Type B pancreatic cell (in vitro differentiated cells): ENCODE measurements around the gene BAG5. TPM values are rescaled to one million over a fixed set of nuclear protein-coding genes. Genes with fewer than 3 reads are reported as not detected.

Experiments
- DNase-seq: peaks from one replicate; pipeline ENCODE4 v3.0.0; 2021; ENCODE audit warnings: mixed read lengths; ENCODE audit not compliant: unreplicated experiment; ENCODE audit errors: extremely low spot score
- H3K27ac Mint-ChIP-seq: 2 replicates; pipeline ENCODE4 v1.8.0; 2021; ENCODE audit warnings: mild to moderate bottlenecking, mixed read lengths
- H3K27me3 Mint-ChIP-seq: 2 replicates; pipeline ENCODE4 v1.8.0; 2021; ENCODE audit warnings: mixed read lengths
- H3K36me3 Mint-ChIP-seq: 2 replicates; pipeline ENCODE4 v1.8.0; 2021; ENCODE audit warnings: mixed read lengths
- H3K4me1 Mint-ChIP-seq: one replicate; pipeline ENCODE4 v1.8.0; 2021; ENCODE audit warnings: mixed read lengths; ENCODE audit not compliant: unreplicated experiment
- H3K4me3 Mint-ChIP-seq: 2 replicates; pipeline ENCODE4 v1.8.0; 2021; ENCODE audit warnings: mild to moderate bottlenecking, mixed read lengths
- H3K9me3 Mint-ChIP-seq: 2 replicates; pipeline ENCODE4 v1.8.0; 2021; ENCODE audit warnings: mixed read lengths
- CTCF ChIP-seq: fragments of 200-600 bp; sonication (generic); conservative IDR thresholded peaks from 2 replicates; pipeline ENCODE4 v1.5.0; 2021; ENCODE audit warnings: antibody characterized with exemption, mild to moderate bottlenecking
- total RNA-seq: library from RNA; stranded (reverse); gene quantifications from 2 replicates; pipeline ENCODE4 v1.2.1, GENCODE V29; 2021; ENCODE audit warnings: low replicate concordance

Gene BAG5
- total RNA-seq, 1 donor from 2014 or later = 23.3 TPM

GRCh38 chr14:103551338-103551762 is 11.1 kb downstream of the BAG5 start:
- Mint-ChIP-seq H3K27me3 (no peaks in the 10 kb centered on the region), H3K4me3 (no peak overlapping the region), H3K36me3 (no peaks in the 10 kb centered on the region), H3K4me1 (peaks cover 5% of the 10 kb centered on the region), H3K27ac (no peak overlapping the region), H3K9me3 (no peaks in the 10 kb centered on the region)
- DNase-seq = no peak
- no peak for TF ChIP-seq CTCF

- Mint-ChIP-seq H3K27me3 (no peaks in the 10 kb centered on the region), H3K4me1 (peaks cover 5% of the 10 kb centered on the region), H3K36me3 (no peaks in the 10 kb centered on the region), H3K9me3 (no peaks in the 10 kb centered on the region), H3K27ac (no peak overlapping the region), H3K4me3 (no peak overlapping the region)
- no peak for DNase-seq
- TF ChIP-seq CTCF = no peak
Measured at GRCh38 chr14:103550451-103551337, 11.8 kb downstream of the BAG5 start.

GRCh38 chr14:103549361-103550311 is 12.8 kb downstream of the BAG5 start:
- no peak for DNase-seq
- no peak overlapping the region for H3K27ac Mint-ChIP-seq
- no peak for TF ChIP-seq CTCF

GRCh38 chr14:103548463-103549351 is 13.8 kb downstream of the BAG5 start:
- Mint-ChIP-seq H3K4me3 (no peak overlapping the region), H3K4me1 (no peaks in the 10 kb centered on the region), H3K9me3 (no peaks in the 10 kb centered on the region), H3K36me3 (no peaks in the 10 kb centered on the region), H3K27ac (no peak overlapping the region), H3K27me3 (no peaks in the 10 kb centered on the region)
- DNase-seq = no peak
- no peak for TF ChIP-seq CTCF

More at GRCh38 chr14:103549361-103550311, 12.8 kb downstream of the BAG5 start:
- no peaks in the 10 kb centered on the region for H3K27me3 Mint-ChIP-seq
- H3K4me3 Mint-ChIP-seq = no peak overlapping the region
- H3K4me1 Mint-ChIP-seq = peaks cover under 1% of the 10 kb centered on the region
- no peaks in the 10 kb centered on the region for H3K9me3 Mint-ChIP-seq
- H3K36me3 Mint-ChIP-seq = no peaks in the 10 kb centered on the region

- H3K36me3 Mint-ChIP-seq = no peaks in the 10 kb centered on the region
- no peaks in the 10 kb centered on the region for H3K4me1 Mint-ChIP-seq
- H3K9me3 Mint-ChIP-seq = no peaks in the 10 kb centered on the region
- H3K27me3 Mint-ChIP-seq = no peaks in the 10 kb centered on the region
- H3K27ac Mint-ChIP-seq = no peak overlapping the region
- H3K4me3 Mint-ChIP-seq = no peak overlapping the region
- no peak for TF ChIP-seq CTCF
- DNase-seq = no peak
Measured at GRCh38 chr14:103547941-103548462, 14.5 kb downstream of the BAG5 start.
